Skeletal muscle cell (primary cell): ENCODE measurements around the gene MBD3L4.
A peak's percentile ranks its signal among the peaks of the same experiment; 100 is the strongest.
"Not testable (repeated sequence)": the region's sequence is repeated elsewhere in the genome, so short reads cannot be mapped to it uniquely, and the experiment has no call there.

Experiments used
- DNase-seq: peaks from one replicate; pipeline ENCODE4 v3.0.0-alpha.2; 2010; ENCODE audit warnings: low read depth
- H3K4me3 ChIP-seq: 2 replicates; pipeline ENCODE4 v1.5.1; 2011; ENCODE audit warnings: low read depth, mild to moderate bottlenecking, control low read depth, low read length, moderate library complexity

The MBD3L4 gene

DNA sequence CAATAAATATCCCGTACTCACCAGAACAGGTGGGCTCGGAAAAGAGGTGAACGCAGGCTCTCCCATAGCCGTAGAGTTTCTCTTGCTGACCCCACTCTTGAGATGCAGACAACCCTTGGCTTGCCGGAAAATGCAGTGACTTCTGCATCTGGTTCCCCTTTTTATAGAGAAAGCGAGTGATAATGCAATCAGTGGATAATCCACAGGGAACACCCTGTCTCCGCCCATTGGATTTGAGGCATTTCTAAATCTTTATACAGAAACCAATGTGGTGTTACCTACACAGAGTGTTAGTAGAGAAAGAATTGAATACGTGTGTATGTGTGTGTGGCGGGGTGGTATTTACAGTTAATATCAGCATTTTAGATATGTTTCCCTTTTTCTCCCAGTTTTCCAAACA lies at the start of gene MBD3L4:
MBD3L4 (minus strand) TSS at position 101 of the 400 bp plus-strand sequence; CDS start at position 66, 35 bp downstream.
- not testable (repeated sequence) for H3K4me3 ChIP-seq, DNase-seq

DNA sequence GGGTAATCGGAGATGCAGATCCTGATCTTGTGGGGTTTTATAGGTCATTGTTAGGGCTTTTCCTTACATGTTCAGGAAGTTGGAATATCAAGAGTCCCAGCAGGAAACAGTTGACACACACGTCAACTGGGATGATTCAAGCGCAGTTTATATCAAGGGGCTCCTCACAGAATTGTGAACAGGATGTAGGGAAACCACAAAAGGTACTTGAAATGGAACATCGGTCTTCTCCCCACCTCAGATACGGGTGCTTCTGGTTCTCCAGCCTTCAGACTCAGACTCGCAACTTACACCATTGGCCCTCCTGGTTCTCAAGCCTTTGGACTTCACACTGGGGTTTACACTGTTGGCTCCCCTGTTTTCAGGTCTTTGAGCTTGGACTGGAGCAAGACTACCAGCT lies 49.0 kb upstream of the MBD3L4 start:
- H3K4me3 ChIP-seq, result no peak overlapping the region
- no peak for DNase-seq

DNA sequence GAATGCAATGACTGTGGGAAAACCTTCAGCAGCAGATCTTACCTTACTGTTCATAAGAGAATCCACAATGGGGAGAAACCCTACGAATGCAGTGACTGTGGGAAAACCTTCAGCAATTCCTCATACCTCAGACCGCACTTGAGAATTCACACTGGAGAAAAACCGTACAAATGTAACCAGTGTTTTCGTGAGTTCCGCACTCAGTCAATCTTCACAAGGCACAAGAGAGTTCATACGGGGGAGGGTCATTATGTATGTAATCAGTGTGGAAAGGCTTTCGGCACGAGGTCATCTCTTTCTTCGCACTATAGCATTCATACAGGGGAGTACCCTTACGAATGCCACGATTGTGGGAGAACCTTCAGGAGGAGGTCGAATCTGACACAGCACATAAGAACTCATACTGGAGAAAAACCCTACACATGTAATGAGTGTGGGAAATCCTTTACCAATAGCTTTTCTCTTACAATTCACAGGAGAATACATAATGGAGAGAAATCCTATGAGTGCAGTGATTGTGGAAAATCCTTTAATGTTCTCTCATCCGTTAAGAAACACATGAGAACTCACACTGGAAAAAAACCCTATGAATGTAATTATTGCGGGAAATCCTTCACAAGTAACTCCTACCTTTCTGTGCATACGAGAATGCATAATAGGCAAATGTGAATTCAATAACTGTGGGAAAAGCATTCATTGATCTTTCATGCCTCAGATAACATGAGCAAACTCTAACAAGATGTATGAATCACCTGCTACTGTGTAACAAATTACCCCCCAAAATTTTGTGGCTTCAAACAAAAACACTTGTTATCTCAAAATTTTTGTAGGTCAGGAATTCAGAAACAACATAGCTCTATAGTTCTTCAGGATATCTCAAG lies 43.3 kb upstream of the MBD3L4 start:
- no peak overlapping the region for H3K4me3 ChIP-seq
- no peak for DNase-seq

DNA sequence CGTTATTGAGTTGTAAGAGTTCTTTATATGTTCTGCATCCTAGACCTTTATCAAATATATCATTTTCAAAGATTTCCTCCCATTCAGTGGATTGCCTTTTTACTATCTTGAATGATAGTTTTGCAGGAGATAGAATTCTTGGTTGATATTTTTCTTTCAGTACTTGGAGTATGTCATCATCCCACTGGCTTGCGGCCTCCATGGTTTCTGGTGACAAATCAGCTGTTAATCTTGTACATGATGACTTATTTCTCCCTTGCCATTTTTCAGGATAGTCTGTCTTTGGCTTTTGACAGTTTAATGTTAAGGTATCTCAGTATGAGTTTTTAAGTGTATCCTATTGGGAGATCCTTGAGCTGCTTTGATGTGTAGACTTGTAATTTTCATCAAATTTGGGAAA lies 38.0 kb upstream of the MBD3L4 start:
- no peak for DNase-seq
- no peak overlapping the region for H3K4me3 ChIP-seq

DNA sequence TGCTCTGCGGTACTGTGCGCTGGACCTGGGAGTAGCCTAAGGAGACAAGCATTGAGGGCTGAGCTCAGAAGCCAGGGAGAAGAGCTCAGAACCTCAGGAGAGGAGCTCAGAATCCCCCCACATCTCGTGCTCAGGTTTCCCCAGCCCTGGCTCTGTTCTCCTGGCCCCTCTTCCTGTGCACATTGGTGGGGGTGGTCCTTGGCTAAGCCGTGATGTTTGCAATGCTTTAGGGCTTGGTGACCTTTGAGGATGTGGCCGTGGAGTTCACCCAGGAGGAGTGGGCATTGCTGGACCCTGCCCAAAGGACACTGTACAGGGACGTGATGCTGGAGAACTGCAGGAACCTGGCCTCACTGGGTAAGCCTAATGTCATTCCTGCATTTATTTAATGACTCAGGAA lies 36.2 kb upstream of the MBD3L4 start:
- no peak for DNase-seq

DNA sequence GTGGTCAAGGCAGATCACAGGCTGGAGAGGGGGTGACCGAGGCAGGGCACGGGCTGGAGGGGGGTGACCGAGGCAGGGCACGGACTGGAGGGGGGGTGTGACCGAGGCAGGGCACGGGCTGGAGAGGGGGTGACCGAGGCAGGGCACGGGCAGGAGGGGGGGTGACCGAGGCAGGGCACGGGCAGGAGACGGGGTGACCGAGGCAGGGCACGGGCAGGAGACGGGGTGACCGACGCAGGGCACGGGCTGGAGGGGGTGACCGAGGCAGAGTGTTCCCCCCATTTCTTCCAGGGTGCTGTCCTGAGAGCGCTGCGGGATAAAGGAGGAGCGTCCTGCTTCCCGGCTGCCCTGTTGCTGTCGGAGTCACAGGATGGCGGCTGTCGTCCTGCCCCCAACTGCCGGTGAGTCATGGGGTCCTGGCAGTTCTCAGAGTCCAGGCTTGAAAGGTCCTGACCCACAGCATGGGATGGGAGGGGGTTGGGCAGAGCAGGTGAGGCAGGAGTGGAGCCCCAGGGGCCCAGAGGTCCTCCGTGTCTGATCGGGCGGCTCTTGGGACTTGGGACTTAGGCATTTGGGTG lies 34.8 kb upstream of the MBD3L4 start:
- H3K4me3 ChIP-seq, result no peak overlapping the region
- no peak for DNase-seq

More for the DNA sequence above, 36.2 kb upstream of the MBD3L4 start:
- no peak overlapping the region for H3K4me3 ChIP-seq

DNA sequence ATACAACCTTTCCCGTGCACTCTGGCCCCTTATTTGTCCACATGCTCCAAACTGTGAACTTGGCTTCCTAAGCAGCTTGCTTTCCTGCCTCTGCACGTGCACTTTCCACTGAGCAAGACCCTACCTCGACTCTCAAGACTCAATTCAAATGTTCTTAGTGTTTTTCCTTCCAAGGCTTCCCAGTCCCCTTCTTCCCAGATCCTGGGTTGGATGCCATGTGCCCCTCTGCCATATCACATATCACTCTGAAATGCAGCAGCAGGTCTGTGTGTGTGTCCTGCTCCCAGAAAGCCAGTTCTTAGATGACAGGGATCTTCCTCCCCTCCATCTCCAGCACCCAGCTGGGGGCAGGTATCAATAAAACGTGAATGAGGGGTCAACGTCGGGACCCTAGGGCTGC lies 32.6 kb upstream of the MBD3L4 start:
- no peak for DNase-seq
- no peak overlapping the region for H3K4me3 ChIP-seq

DNA sequence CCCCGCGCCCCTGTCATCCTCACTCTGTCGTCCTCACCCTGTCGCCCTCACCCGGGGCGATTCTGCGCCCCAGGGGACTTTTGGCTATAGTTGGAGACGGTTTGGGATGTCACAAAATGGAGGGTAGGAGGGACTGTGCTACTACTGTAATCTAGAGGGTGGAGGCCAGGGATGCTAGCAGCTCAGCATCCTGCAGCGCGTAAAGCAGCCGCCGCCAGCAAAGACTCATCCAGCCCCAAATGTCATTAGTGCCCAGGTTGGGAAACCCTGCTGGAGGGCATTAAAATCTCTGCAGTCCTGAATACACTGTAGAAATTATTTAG lies 29.9 kb upstream of the MBD3L4 start:
- H3K4me3 ChIP-seq, result peak overlapping the region; percentile 89
- DNase-seq, result no peak

DNA sequence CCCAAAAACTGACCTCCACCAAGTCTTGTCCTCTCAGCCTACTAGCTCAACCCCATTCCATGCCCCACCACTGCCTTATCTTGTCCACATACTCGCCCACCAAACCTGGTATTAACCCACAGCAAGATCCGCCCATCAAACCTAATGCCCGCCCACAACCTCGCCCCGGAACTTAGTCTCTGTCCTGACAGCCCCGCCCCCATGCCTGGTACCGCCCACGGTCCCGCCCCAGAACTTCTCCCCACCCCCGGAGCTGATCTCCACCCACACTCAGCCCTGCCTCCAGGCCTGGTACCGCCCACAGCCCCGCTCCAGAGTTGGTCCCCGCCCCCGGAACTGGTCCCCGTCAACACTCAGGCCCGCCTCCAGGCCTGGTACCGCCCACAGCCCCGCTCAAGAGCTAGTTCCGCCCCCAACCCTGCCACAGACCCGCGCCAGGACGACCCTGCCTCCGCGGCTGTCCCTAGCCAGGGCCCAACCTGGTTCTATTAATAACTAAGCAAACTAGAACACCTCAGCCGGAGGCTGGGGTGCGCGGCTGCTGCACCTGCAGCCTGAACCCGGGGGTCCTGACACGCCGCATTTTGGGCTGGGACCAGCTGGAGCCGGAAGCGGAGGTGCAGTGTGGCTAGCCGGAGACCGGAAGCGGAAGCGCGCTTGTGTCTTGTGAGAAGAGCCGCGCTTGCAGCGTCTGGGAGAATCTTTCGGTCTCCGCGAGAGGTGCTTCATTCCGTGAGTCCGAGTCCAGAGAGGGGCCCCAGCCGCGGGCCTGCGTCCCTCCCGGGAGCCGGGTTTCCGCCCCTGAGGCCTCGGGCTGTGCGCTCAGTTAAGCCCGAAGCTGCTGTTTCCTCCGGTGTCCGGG lies 29.3 kb upstream of the MBD3L4 start, which contains the start of gene ZNF557:
ZNF557 (plus strand) TSS at position 662 of the 862 bp plus-strand sequence. CDS start 5,372 bp downstream, outside the sequence.
- DNase-seq, result peak; percentile 86
- H3K4me3 ChIP-seq, result peak within 1 kb of the TSS; percentile 89

DNA sequence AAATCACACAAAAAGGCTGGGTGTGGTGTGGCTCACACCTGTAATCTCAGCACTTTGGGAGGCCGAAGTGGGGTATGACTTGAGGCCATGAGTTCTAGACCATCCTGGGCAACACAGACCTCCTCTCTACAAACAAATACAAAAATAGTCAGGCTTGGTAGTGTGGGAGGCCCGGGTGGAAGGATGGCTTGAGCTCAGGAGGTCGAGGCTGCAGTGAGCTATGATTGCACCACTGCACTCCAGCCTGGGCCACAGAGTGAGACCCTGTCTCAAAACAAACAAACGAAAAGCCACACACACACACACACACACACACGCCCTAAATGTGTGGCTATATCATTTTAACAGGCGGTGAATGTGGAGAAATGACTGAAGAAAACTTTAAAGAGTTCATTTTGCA lies 28.6 kb upstream of the MBD3L4 start:
- no peak for DNase-seq
- H3K4me3 ChIP-seq, result peak overlapping the region; percentile 26

DNA sequence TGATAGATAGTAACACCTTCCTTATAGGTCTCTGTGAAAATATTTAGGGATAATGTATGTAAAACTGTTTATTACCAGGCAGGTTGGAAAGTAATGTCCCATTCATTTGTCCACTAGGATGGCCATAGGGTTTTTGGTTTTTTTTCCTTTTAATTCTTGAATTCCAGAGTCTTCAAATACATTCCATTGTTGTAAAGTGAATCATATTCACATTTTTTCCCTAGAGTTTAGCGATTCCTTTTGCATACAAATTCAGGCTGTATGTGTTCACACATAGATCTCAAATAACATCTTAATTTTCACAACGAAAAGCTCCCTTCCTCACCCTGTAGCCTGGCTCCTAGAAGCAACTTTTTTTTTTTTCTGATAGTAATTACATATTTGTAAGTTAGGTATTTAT lies 27.7 kb upstream of the MBD3L4 start:
- H3K4me3 ChIP-seq, result no peak overlapping the region
- no peak for DNase-seq

DNA sequence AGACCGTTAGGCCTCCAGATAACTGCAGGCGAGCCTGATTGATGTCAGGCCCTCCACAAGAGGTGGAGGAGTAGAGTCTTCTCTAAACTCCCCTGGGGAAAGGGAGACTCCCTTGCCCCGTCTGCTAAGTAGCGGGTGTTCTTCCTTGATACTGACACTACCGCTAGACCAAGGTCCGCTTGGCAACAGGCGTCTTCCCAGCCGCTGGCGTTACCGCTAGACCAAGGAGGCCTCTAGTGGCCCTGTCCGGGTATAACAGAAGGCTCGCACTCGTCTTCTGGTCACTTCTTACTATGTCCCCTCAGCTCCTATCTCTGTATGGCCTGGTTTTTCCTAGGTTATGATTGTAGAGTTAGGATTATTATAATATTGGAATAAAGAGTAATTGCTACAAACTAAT lies 27.1 kb upstream of the MBD3L4 start:
- DNase-seq, H3K4me3 ChIP-seq: not testable (repeated sequence)

DNA sequence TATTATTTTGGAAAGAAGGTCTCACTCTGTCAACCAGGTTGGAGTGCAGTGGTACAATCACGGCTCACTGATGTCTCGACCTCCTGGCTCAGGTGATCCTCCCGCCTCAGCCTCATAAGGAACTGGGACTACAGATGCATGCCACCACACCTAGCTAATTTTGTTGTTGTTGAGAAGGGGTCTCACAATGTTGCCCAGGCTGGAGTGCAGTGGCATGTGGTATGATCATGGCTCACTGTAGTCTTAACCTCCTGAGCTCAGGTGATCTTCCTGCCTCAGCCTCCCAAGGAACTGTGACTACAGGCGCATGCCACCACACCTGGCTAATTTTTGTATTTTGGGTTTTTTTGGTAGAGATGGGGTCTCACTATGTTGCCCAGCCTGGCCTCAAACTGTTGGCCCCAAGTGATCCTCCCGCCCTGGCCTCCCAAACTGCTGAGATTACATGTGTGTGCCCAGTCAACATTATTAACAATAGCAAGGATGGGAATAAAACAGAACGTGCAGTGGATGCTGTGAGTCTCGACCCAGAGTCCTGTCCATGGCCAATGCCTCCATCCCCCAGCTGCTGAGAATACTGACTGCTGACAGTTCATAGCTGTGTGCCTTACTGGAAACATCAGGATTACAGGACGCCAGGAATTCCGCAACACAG lies 23.9 kb upstream of the MBD3L4 start:
- H3K4me3 ChIP-seq, result no peak overlapping the region
- no peak for DNase-seq

DNA sequence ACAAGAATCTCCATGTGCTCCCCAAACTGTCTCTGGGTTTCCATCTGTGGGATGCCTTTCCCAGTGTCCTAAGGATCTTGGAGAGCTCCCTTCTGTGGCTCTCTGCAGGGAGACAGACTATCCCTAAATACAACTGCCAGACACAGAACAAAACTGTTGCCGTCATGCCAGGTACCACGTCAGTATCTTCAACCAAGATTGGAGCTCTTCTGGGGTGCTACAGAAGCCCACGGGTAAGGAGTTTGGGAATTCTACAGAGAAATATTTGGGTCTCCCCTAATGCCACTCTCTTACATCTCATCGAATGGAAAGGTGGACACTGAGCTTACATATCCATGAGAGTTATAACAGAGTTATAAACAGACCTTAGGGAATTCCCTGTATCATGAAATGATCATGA lies 23.4 kb upstream of the MBD3L4 start:
- no peak for DNase-seq
- no peak overlapping the region for H3K4me3 ChIP-seq

DNA sequence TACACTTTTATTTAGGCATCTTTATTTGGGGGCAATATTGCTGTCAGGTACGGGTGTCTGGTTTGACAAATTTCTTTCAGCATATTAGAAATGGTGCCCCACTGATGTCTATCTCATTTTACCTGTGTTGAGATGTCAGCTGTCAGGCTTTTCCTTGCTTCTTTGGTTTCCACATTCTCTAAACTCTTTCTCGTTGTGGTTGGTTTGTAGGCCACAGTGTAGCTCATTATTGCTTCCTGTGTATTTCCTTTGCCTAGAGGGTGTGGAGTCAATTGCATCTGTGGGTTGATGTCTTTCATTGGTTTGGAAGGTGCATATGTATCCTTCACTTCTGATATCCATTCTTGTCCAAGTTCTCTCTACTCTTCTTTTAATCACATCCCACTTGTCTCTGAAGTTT lies 20.0 kb upstream of the MBD3L4 start:
- not testable (repeated sequence) for DNase-seq, H3K4me3 ChIP-seq

DNA sequence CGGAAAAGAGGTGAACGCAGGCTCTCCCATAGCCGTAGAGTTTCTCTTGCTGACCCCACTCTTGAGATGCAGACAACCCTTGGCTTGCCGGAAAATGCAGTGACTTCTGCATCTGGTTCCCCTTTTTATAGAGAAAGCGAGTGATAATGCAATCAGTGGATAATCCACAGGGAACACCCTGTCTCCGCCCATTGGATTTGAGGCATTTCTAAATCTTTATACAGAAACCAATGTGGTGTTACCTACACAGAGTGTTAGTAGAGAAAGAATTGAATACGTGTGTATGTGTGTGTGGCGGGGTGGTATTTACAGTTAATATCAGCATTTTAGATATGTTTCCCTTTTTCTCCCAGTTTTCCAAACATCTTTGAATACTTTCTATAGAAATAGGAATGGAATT lies 18.6 kb upstream of the MBD3L4 start, which contains the start of gene MBD3L3:
MBD3L3 (minus strand) TSS at position 101 of the 400 bp plus-strand sequence; CDS start at position 30, 71 bp downstream.
- not testable (repeated sequence) for H3K4me3 ChIP-seq, DNase-seq

DNA sequence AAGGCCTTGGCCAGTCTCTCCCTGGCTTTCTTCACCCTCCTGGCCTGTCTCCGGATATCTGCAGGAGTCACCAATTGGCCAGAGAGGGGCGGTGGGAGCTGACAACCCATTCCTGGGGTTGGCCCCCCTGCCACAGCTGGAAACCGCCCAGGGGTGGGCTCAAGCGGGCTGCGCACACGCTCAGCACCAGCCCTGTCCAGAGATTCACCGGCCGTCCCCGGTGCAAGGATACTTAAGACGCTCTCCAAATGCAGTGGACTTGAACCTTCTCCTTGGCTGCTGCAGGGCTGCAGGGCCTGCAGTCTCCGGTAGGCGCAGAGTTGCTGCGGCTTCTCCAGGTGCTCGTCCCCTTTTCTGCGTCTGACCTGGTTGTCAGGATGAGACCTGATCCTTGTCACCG lies 16.4 kb upstream of the MBD3L4 start:
- not testable (repeated sequence) for H3K4me3 ChIP-seq, DNase-seq

DNA sequence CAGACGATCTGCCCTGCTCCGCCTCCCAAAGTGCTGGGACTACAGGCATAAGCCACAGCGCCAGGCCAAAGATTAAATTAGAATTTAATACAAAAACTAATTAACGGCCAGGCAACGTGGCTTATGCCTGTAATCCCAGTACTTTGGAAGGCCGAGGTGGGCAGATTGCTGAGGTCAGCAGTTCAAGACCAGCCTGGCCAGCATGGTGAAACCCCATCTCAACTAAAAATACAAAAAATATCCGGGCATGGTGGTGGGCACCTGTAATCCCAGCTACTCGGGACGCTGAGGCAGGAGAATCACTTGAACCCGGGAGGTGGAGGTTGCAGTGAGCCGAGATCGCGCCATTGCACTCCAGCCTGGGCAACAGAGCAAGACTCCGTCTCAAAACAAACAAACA lies 15.7 kb upstream of the MBD3L4 start:
- not testable (repeated sequence) for DNase-seq, H3K4me3 ChIP-seq

DNA sequence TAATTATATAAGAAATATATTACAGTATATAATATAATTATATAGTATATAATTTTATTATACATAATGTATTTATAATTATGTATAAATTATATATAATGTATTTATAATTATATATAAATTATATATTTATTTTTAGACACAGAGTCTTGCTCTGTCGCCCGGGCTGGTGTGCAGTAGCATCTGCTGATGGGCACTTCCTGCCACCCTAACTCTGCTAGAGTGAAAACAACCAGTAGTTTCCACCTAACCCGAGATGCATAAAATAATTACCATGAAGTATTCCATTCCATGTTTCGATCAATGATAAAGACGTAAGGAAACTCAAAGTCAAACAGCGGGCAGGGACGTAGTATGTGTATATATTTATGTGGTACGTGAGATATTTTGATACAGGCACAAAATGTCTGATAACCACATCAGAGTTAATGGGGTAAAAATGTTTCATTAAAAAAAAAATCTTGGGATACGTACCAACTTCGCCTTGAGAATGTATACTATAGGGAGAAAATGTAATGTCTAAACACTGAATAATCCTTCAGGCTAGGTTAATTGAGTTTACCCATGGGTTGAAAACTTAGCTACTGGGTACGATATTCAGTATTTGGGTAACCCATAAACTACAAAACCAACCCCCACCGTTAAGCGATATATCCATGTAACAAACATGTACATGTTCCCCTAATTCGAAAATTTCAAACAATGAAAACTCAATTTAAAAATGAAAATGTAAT lies 14.8 kb upstream of the MBD3L4 start:
- DNase-seq, H3K4me3 ChIP-seq: not testable (repeated sequence)
